ENCODE measurements around the gene IMMP2L.

The IMMP2L gene

DNA sequence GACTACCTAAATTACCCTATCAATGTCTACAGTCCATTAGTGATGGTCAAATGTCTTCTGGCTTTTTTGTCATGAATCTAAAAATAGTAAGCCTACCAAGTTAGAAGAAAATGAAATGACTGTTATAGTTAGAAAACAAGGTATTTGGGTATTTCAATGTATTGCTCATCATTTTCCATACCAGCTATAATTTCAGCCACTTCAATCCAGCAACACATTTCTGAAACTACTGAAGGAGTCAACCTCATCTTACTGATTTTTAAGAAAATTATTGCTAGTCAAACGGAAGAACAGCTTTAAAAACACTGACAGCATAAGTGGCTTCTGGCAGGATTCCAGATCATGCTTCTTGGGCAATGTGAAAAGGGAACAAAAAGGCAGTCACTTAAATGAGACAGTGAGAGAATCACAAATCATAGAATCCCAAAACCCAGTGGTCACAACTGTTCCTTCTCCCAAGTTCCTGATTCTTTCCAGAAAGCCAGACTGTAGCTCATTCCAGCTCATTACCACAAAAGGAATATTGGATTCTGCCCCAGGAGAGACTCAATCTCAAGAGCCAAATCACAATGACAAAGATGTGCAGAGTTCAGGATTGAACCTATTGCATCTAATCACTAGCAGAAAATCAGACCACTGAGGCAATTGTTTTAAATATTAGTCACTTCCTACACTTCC is 532.6 kb downstream of the IMMP2L start:
- DNase-seq (ENCODE audit: low spot score) = no peak

DNA sequence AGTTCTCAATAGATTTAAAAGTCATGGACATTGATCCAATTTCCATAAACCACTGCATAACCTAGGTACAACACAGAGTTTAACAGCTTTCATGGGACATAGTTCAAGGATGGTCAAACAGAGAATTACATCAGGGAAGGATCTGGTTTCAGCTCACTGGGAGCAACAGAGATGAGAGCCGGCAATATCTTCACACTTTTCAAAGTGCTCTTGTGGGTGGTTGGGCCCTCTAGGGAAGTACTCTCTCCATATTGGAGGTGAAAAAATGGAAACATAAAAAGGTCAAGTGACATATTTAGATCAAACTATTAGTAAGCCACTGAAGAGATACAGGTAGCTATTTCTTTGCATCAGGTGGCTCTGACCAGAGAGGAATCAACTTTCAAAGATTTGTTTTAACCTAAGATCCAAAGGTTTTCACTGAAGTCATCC is 533.1 kb downstream of the IMMP2L start:
- DNase-seq (ENCODE audit: low spot score) = no peak

DNA sequence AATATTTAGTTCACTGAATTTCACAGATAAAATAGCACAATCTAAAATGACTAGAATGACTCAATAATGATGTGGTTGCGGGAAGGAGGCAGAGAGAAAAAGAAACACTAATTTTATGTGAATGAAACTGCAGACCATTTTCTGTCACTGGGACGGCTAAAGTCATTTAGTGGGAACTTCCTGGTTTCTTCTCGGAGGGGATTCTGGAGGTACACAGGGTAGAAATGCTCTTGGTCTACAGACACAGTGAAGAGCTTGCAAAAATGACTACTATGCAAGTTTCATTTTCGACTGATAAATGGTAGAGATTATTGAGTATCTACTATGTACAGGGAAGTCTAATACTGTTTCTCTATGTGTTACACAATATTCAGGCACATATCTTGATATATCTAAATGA is 534.9 kb downstream of the IMMP2L start:
- DNase-seq (ENCODE audit: low spot score) = no peak

DNA sequence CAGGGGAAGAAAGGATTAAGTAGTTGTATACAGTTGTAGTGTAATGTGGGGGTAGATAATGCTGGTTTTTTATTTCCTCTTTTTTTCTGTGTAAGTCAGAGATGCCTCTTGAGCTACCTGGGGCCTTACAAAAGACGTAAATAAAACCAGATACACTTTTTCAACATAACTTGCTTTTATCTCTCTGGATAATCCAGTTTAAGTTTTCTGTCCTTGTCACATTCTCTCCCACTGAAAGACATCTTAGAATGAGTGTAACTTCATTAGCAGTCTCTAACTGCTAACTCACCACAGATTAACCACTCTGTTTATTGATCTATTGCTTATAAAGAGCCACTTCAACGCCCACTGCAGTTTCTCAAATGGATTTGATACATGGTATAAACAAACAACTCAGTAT is 535.5 kb downstream of the IMMP2L start:
- no peak for DNase-seq (ENCODE audit: low spot score)

DNA sequence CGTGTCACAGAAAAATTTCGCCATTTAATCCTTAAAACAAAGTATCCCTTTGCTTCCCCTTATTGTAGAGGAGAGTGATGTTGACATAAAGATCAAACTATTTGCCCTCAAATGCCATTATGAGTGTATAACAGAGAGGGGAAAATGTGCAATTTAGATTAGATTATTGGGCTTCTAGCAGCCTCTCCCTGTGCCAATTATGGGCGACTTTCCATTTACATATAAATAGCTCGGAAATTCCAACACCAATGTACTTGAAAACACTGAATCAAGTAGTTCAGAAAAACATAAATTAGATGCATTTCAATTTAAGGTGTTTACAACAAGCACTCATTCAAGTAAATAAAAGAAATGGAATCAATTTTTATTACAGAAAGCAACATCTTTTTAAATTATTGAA is 535.9 kb downstream of the IMMP2L start:
- no peak for DNase-seq (ENCODE audit: low spot score)

DNA sequence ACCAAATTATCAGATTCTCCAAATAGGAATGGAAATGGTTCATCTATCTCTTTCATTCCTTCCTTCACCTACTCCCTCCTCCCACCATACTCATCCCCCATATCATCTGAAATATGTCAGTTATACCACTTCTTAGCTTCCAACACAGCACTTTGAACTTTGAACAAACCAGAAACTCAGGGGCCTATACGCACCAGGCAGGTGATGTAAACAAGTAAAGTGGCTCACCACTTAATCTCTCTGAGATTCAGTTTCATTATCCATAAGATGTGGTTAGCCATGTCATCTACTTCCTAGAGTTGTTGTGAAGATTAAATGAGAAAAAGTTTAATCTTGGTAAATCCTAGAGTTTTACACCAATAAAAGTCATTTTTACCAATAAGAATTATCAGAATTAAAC is 537.3 kb downstream of the IMMP2L start:
- DNase-seq (ENCODE audit: low spot score) = no peak

DNA sequence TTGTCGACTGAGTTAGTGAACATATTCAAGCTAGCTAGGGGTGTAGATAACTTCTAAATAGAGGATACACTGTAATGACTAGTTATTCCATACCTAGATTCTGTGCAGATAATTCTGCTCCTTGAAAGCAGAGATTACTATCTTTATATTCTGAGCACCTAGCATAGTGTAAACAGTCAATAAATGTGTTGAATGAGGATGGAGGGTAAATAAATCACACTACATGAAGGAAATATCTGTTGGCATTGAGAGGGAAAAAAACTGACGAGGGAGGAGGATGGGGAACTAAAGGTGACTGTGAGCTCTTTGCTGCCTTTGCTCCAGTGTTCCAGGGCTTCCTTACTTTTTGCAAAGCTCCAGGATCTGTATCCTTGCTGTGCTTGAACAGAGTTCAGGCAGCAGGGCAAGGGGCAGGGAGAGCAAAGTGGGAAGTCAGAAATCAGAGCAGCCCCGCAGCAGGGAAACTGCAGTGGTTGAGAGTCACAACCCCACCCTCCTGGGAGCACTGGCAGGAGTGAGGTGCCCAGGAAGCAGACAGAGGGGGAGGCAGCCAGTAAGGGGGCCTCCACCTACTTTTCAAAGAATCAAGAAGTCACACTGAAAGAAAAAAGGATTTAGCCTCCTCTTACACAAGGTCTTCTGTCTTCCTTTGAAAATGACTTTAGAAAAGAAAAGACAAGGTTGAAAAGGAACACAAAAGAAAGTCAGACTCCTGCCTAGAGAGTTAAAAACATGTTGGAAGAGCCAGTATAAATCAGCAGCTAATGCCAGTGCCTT is 543.1 kb downstream of the IMMP2L start:
- no peak for DNase-seq (ENCODE audit: low spot score)

DNA sequence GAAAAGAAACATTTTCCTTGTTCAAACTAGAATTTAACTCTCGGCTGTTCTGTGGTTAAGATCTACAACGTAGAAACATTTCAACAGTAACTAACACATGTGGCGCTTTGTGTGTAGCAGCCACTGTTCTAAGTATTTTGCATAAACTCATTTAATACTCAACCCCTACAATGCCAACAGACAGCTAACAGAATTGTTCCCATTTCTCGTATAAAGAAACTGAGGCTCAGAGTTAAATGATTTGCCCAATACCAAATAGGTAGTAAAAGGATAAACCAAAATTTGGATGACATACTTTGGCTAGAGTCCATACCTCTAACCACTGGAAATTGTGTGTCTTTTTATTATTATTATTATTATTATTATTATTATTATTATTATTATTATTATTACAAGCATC is 543.8 kb downstream of the IMMP2L start:
- no peak for DNase-seq (ENCODE audit: low spot score)

DNA sequence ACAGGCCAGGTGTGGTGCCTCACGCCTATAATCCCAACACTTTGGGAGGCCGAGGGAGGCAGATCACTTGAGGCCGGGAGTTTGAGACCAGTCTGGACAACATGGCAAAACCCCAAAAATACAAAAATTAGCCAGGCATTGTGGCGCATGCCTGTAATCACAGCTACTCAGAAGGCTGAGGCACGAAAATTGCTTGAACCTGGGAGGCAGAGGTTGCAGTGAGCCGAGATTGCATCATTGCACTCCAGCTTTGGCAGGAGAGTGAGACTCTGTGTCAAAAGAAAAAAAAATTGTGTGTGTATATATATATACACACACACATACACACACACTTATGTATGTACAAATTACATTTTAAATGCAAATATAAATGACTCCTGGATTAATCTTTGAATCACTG is 548.2 kb downstream of the IMMP2L start:
- DNase-seq (ENCODE audit: low spot score) = no peak

DNA sequence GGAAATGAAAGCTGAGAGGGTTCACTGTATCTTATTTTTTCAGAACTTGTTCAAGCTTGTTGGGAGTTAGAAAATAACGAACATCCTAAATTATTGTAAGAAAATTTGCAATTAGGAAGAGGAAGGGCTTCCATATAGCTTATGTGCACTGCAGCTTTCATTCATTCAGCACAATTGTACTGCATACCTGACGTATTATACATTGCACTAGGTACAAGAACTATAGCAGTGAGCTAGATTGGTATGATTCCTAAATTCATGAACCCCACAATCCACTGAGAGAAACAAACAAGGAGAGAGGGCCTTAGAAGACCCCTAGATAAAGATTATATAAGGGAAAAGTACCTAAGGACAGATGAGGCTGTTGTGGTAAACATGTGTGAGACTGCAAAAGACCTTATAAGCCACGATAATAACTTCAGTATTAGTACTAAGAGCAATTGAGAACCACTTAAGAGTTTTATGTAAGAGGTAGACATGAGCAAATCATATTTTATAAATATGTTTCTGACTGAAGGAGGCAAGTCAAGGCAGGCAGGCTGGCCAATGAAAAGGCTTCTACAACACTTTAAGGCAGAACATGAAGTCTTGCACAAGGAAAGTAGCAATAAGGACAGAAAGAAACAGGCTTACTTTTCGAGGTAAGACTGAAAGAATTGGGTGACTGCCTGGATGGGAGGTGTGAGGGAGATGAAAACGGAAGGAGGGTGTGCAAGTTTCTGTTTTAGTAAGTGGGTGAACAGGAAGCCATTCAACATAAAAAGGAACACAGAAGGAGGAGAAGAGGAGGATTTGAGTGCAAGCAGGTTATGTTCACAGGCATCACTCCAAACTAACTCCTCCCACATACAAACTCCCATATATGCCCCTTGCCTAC is 549.3 kb downstream of the IMMP2L start:
- DNase-seq (ENCODE audit: low spot score) = no peak

DNA sequence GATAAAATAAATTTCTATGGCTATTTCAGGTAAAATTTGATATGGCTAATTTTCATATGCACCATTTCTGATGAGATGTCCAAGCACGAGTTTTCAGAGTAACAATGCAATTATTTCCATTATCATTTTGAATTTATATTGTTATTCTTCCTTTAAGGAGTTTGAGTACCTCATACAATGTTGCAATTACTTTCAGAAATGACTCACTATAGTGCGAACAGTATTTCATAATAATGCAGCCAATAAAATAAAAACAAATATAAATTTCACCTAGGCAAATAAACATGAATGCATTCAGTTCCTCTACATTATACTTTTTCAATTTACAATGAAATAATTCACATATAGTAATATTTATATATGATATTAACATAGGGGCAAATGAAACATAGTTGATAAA is 550.1 kb downstream of the IMMP2L start:
- DNase-seq (ENCODE audit: low spot score) = no peak

DNA sequence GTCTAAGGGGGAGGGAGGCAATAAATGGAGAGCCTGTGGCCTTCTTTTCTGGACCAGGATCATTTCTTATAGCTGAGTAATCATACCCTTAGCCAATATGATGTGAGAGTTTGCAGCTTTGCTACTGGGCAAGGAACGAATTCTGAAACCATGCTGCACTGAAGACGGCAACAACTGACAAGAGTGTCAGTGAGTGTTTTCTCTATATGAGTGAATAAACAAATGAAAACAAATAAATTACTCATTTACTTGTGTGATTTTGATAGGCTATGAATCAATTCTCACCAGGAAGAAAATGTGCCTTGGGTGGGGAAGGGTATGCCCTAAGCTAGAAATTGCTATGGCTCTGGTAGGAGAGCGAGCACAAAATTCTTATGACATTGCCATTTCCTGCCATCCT is 550.8 kb downstream of the IMMP2L start:
- DNase-seq (ENCODE audit: low spot score) = no peak

DNA sequence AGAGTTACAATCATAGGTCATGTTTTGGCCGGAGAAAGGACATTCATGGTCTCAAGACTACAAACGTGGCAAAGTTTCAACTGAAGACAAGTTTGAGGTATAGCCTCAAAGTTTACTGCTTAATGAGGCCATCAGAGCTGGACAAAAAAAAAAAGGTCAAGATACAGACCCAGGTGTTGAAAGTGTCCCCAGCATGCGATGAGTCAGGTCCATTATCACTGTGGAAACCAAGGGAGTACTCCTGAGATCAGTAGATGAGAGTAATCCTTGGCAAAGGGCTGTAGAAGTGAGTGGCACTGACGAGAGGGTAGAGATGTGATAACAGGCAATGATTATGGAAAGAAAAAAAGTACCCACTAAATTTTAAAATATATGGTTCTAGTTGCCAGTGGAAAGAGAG is 551.5 kb downstream of the IMMP2L start:
- DNase-seq (ENCODE audit: low spot score) = no peak

DNA sequence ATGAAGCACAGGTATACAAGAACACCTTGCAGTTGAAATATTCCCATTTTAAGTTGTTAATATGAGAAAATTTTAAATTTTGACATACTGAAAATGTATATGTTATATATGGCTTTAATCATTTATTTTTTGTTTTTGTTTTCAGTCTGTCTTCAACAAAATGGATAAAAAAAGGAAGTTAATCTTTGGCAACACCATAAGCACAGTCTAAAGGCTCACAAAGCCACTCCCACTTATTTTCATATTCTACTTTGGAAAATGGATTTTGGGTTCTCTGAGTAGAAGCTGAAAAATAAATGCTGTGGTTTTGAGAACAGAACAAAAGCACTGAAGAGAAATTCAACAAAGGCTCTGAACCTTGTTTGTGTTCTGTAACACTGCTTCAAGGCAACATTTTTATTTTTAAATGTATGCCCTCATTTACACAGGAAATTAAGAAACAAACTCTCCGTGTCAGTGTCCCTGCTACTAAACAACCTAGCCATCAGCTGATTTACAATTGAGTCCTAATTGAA is 552.7 kb downstream of the IMMP2L start:
- DNase-seq (ENCODE audit: low spot score) = no peak

DNA sequence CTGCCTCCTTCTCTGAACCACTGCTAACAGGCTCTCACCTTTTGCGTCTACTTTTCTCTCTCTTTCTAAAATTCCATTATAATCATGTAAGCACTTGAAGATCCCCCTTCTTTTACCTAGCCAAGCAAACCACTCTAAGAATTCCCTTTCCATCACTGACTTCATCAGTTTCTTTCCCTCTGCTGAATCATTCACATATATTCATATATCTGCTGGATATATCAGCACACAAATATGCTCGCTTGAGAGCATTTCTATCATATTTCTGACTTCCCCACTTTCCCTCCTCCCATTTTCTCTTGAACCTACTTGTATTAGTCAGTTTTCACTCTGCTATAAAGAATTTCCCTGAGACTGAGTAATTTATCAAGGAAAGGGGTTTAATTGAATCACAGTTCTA is 555.6 kb downstream of the IMMP2L start:
- no peak for DNase-seq (ENCODE audit: low spot score)

DNA sequence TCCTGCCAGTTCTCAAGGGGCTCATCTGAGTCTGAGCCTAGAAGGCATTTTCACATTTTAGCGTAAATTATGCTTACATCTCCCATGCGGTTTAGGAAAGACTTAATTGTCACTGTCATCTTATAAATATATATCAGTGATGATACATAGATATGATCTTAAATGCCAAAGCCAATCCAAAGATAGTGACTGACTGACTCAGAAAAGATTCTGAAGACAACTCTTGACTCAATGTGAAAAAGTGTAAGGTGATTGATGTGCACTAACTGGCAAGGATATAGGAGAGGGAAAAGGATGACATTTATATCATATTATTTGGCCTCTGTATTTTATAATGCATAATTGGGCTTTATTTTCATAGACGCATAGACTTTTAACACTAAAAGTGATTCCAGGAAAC is 556.3 kb downstream of the IMMP2L start:
- DNase-seq (ENCODE audit: low spot score) = no peak

DNA sequence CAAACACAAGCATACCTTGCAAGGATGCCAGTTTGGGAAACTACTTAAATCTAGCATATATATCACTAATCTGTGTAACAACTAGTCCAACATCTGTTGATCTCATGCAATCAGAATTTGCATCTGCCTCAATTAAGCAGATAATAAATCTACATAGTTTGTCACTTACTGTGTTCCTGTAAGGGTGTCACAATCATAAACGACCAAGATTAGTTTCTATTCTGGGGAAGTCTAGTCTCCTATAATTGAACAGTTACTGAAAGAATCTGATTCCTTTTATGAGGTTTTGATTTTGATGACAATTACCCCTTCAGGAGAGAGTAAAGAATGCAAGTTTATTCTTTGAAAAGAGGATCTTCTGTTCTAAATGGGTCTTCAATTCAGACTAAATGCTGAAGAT is 556.8 kb downstream of the IMMP2L start:
- no peak for DNase-seq (ENCODE audit: low spot score)

DNA sequence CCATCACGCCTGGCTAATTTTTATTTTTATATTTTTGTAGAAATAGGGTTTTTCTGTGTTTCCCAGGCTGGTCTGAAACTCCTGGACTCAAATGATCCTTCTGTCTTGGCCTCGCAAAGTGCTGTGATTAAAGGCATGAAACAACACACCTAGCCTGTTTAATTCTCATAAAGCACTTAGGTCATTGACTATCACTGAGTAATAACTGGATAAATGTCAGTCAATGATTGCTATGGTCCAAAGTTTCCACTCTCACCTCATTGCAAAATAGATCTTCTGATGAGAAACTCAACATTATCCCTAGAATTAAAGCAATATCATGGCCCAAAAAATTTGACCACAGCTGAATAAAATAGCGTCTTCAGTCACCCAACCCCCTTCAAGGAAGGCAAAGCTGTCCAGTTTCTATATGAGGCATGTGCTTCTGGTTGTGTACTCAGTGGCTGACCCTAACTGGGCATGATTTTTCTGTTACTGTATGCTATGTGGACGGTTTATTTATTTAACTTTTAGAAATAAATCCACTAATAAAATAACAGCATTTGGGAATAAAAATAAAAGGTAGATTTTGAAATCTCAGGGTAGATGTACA is 557.9 kb downstream of the IMMP2L start:
- no peak for DNase-seq (ENCODE audit: low spot score)

DNA sequence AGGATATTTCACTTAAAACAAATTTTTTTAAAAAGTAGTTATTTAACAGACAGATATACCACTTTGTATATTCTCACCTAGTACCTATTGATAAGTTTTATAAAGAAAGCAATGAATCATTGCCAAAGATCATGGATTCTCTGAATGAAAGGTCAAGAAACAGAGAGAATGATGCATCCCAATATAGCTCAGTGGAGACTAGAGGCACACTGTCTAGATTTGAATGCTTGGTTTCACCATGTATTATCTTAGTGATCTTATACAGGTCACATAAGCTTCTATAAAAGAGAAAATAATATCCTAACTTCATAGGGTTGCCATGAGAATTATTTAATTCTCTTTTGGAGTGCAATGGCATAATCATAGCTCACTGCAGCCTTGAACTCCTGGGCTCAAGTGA is 558.4 kb downstream of the IMMP2L start:
- no peak for DNase-seq (ENCODE audit: low spot score)

DNA sequence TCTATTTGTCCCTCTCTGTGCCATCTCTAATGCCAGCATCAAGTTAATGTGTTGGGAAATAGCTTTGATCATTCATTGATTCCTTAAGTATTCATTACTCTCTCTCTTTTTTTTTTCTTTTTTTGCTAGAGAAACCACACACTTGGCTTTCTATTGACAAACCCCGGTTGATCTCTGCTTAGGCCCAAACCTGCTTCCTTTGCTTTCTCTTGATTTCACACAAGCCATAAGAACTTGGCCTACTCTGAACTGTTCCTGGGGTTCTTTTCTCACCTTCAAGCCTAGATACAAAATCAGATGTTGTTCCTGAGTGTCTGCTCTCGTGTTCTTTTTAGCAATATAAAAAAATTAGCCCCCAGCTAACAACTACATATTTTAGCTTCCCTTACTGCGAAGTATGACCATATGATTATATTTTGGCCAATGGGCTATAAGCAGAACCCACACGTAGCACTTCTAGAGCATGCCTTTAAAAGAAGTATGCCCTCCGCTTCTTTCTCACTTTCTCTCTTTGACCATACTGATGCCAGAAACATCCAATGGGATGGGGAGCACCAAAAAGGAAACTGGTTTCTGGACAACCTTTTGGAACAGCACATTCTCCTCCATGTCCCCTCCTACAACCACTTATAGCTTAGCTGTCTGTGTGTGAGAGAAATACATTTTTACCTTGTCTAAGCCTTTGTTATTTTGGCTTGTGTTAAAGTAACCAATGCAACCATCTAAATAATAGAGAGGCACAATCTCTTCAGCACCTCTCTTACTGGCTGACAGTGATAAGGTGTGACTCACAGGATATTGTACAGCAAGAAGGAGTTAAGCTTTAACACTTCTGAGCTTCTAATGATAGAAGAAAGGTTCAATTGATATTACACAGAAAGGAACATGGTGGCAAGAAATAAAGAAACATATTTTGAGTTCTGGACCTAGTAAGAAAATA is 568.0 kb downstream of the IMMP2L start:
- DNase-seq (ENCODE audit: low spot score) = no peak

DNA sequence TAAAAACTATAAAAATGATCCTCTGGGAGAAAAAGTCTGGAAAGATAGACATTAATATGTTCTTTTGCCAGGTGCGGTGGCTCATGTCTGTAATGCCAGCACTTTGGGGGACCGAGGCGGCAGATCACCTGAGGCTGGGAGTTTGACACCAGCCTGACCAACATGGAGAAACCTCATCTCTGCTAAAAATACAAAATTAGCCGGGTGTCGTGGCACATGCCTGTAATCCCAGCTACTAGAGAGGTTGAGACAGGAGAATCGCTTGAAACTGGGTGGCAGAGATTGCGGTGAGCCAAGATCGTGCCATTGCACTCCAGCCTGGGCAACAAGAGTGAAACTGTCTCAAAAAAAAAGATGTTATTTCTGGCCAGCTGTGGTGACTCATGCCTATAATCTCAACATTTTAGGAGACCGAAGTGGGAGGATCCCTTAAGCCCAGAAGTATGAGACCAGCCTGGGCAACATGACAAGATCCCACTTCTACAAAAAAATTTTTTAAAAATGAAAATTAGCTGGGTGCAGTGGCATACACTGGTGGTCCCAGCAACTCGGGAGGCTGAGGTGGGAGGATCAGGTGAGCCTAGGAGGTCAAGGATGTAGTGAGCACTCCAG is 573.3 kb downstream of the IMMP2L start:
- no peak for DNase-seq (ENCODE audit: low spot score)

Data from hematopoietic multipotent progenitor cell treated with erythropoietin and hydrocortisone succinate and interleukin-3 and kit ligand, for 15 days (in vitro differentiated cells).